HFFc6 (cell line): ENCODE measurements around the gene HDGFL3. TPM values are rescaled to one million over a fixed set of nuclear protein-coding genes. Genes with fewer than 3 reads are reported as not detected.
"Not testable (repeated sequence)": the region's sequence is repeated elsewhere in the genome, so short reads cannot be mapped to it uniquely, and the experiment has no call there.

ENCODE experiments used
- DNase-seq: peaks from one replicate; pipeline ENCODE4 v3.0.0-alpha.2; 2018
- H3K27ac Mint-ChIP-seq: 2 replicates; pipeline ENCODE4 v1.8.0; 2020; ENCODE audit warnings: mild to moderate bottlenecking, mixed read lengths
- H3K27me3 Mint-ChIP-seq: 2 replicates; pipeline ENCODE4 v1.8.0; 2021; ENCODE audit warnings: mild to moderate bottlenecking, moderate library complexity, mixed read lengths; ENCODE audit not compliant: insufficient read depth
- H3K36me3 Mint-ChIP-seq: 2 replicates; pipeline ENCODE4 v1.8.0; 2021; ENCODE audit warnings: low read depth, mixed read lengths
- H3K4me1 Mint-ChIP-seq: 2 replicates; pipeline ENCODE4 v1.8.0; 2020; ENCODE audit warnings: low read depth, mixed read lengths
- H3K4me3 Mint-ChIP-seq: 2 replicates; pipeline ENCODE4 v1.8.0; 2020; ENCODE audit warnings: mild to moderate bottlenecking, moderate library complexity, mixed read lengths
- H3K9me3 Mint-ChIP-seq: 2 replicates; pipeline ENCODE4 v1.8.0; 2020; ENCODE audit warnings: mild to moderate bottlenecking, mixed read lengths
- CTCF ChIP-seq: fragments of 200-600 bp; sonication (generic); IDR thresholded peaks from 2 replicates; pipeline ENCODE4 v1.5.0; 2021; ENCODE audit warnings: antibody characterized with exemption, mild to moderate bottlenecking
- total RNA-seq, 6 experiments: library from RNA; stranded (reverse); fragmentation: NEBNext Ultra II Directional; extraction: Animal tissue kit (Norgen Biotek cat#: 25700); gene quantifications; 2 replicates in 1 of 6; 3 replicates in 5 of 6; pipeline ENCODE4 v1.2.3, GENCODE V29; 2021

The HDGFL3 gene
- total RNA-seq, 6 experiments from 2014 or later, result 40.3 to 64.6 (median 59.2) TPM

GRCh38 chr15:83100097-83100646 is 107.5 kb downstream of the HDGFL3 start:
- peaks cover 9% of the 10 kb centered on the region for H3K9me3 Mint-ChIP-seq
- no peaks in the 10 kb centered on the region for H3K4me1 Mint-ChIP-seq
- no peak overlapping the region for H3K27ac Mint-ChIP-seq
- no peak overlapping the region for H3K4me3 Mint-ChIP-seq
- DNase-seq, result no peak
- H3K27me3 Mint-ChIP-seq, result peaks cover 23% of the 10 kb centered on the region
- no peaks in the 10 kb centered on the region for H3K36me3 Mint-ChIP-seq
- TF ChIP-seq CTCF, result no peak

- Mint-ChIP-seq H3K27me3 (peaks cover 19% of the 10 kb centered on the region), H3K27ac (no peak overlapping the region)
- no peak for DNase-seq
Observed at GRCh38 chr15:83099290-83099689, 108.3 kb downstream of the HDGFL3 start.

DNA sequence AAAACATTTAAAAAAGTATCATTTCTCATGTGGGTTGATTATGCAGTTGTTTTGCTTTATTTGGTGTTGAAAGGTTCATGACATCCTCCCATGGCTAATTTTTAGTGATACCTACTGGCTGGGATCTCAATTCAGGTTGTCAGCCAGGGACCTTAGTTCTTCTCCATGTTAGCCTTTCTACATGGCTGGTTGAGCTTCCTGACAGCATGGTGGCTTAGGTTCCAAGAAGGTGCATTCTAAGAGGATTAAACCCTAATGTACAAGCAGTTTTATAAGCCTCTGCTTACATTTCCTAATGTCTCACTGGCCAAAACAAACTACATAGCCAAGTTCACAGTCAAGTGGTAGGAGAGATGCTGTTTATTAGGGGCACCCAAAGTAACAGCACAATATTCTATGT is 109.5 kb downstream of the HDGFL3 start:
- Mint-ChIP-seq H3K27me3 (peaks cover 15% of the 10 kb centered on the region), H3K9me3 (peaks cover 9% of the 10 kb centered on the region), H3K4me3 (no peak overlapping the region), H3K36me3 (no peaks in the 10 kb centered on the region), H3K27ac (no peak overlapping the region), H3K4me1 (peaks cover 4% of the 10 kb centered on the region)
- TF ChIP-seq CTCF, result no peak
- no peak for DNase-seq

More at GRCh38 chr15:83099290-83099689, 108.3 kb downstream of the HDGFL3 start:
- no peaks in the 10 kb centered on the region for H3K36me3 Mint-ChIP-seq
- peaks cover 9% of the 10 kb centered on the region for H3K9me3 Mint-ChIP-seq
- no peaks in the 10 kb centered on the region for H3K4me1 Mint-ChIP-seq
- H3K4me3 Mint-ChIP-seq, result no peak overlapping the region
- no peak for TF ChIP-seq CTCF

- TF ChIP-seq CTCF, result no peak
- DNase-seq, result no peak
- H3K36me3 Mint-ChIP-seq, result no peaks in the 10 kb centered on the region
- H3K27ac Mint-ChIP-seq, result no peak overlapping the region
- H3K9me3 Mint-ChIP-seq, result peaks cover 9% of the 10 kb centered on the region
- peaks cover 16% of the 10 kb centered on the region for H3K4me1 Mint-ChIP-seq
- H3K27me3 Mint-ChIP-seq, result peaks cover 4% of the 10 kb centered on the region; the same call in 1 of the 2 replicates
- no peak overlapping the region for H3K4me3 Mint-ChIP-seq
Observed at GRCh38 chr15:83094583-83094982, 113.0 kb downstream of the HDGFL3 start.

DNA sequence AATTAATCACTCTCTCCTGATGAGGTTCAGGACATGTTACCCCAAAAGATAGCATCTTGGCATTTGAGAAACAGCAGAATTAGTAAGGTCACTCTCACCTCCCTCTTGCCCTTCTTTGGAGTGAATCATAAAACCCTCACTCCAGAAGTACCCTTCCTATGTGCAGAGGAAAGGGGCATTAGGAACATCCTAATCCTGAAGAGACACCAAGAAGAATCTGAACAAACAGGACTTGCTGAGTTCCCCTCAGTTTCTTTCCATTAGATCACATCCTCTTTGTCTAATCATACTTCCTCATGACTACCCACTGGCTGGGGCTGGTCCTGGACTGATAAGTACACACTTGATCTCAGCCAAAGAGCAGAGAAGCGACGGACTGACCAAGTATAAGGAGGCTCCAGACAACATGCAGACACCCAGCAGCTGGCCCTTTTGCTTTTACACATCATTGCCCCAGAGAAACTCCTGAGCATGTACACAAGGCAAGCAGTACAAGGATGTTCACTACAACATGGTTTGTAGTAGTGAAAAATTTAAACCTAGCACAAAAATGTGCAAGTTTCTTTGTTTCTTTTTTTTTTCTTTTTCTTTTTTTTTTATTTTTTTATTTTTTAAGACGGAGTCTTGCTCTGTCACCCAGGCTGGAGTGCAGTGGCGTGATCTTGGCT is 115.2 kb downstream of the HDGFL3 start:
- DNase-seq, result peak; percentile 26
- Mint-ChIP-seq H3K4me3 (peak overlapping the region; percentile 48; the same call in 1 of the 2 replicates), H3K4me1 (peaks cover 16% of the 10 kb centered on the region), H3K9me3 (no peaks in the 10 kb centered on the region), H3K27ac (peak overlapping the region; percentile 65; the same call in 1 of the 2 replicates), H3K36me3 (no peaks in the 10 kb centered on the region), H3K27me3 (peaks cover 7% of the 10 kb centered on the region)
- TF ChIP-seq CTCF, result no peak

DNA sequence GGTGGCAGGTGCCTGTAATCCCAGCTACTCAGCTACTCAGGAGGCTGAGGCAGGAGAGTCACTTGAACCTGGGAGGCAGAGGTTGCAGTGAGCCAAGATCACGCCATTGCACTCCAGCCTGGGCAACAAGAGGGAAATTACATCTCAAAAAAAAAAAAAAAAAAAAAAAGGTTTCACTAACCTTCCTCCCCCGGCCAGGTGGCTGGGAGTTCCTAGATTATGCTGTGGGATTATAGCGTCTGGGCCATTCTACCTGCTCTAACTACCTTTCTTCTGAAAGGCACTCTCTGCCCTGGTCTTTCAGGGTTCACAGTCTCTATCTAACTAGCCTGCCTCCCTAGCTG is 115.7 kb downstream of the HDGFL3 start:
- Mint-ChIP-seq H3K27ac (peak overlapping the region; percentile 65; the same call in 1 of the 2 replicates), H3K4me1 (peaks cover 16% of the 10 kb centered on the region)
- H3K27me3 Mint-ChIP-seq, H3K9me3 Mint-ChIP-seq, H3K4me3 Mint-ChIP-seq, DNase-seq, H3K36me3 Mint-ChIP-seq: not testable (repeated sequence)
